ENCODE data around the gene SHISA9. TPM values are rescaled to one million over a fixed set of nuclear protein-coding genes. Genes with fewer than 3 reads are reported as not detected.

SHISA9 gene
- total RNA-seq, 1 experiment from 2014 or later: not detected

DNA sequence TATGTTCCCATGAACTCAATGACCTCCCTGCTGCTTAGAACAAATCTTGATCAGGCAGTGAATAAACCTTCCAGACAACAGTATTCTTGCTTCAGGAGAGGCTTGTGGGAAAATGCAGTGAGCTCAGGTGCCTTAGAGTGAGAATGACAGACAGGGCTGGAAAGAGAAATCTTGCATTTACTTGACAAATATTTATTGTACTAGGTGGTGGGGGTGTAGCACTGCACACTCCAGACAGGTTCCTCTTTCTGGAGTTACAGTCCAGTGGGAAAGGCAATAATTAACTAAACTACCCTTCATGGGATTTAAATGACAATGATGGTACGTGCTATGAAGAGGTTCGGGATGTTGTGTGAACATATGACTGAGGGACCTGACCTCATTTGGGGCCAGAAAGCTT, 182.9 kb downstream of the SHISA9 start:
- intact Hi-C loops (cut with micrococcal nuclease): no loop called here
- no TSS peak for BruUV-seq (replicated peaks)
- Histone ChIP-seq H3K4me1 (ENCODE audit: control insufficient read depth in 1 of 2, insufficient read depth in 2 of 2, low read length in 2 of 2) (no peaks in the 10 kb centered on the region), H3K4me3 (replicated peaks in 1 of 2; ENCODE audit: low read depth in 1 of 2, low read length in 2 of 2) (no peak overlapping the region), H3K9ac (ENCODE audit: low read length) (no peak overlapping the region), H3K9me2 (ENCODE audit: insufficient read depth) (no peaks in the 10 kb centered on the region), H3K9me3 (ENCODE audit: control insufficient read depth in 1 of 2, insufficient read depth in 1 of 2, low read depth in 1 of 2, low read length in 2 of 2) (no peaks in the 10 kb centered on the region; a peak in 1 of 4 replicates), H3K36me3 (ENCODE audit: control insufficient read depth in 1 of 2, insufficient read depth in 2 of 2, low read length in 2 of 2) (no peaks in the 10 kb centered on the region), H4K20me1 (ENCODE audit: insufficient read depth) (no peaks in the 10 kb centered on the region), H3K27me3 (ENCODE audit: insufficient read depth, low read length) (no peaks in the 10 kb centered on the region), H3K27ac (ENCODE audit: low read depth, low read length) (no peak overlapping the region), H3K79me2 (ENCODE audit: insufficient read depth, low read length) (no peaks in the 10 kb centered on the region), H3K4me2 (ENCODE audit: low read length) (no peak overlapping the region), H2AFZ (ENCODE audit: low read depth, low read length, poor library complexity, severe bottlenecking) (no peak overlapping the region)
- TF ChIP-seq, protein P1, sequence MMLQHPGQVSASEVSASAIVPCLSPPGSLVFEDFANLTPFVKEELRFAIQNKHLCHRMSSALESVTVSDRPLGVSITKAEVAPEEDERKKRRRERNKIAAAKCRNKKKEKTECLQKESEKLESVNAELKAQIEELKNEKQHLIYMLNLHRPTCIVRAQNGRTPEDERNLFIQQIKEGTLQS (IDR thresholded peaks at IDR 0.05): no peak
- DNase-seq (ENCODE audit: low read depth, low spot score): no peak
- RAD21 ChIA-PET (ENCODE audit: low non-redundant PET in 1 of 2, low total read pairs in 2 of 2, uncharacterized antibody in 2 of 2, unreplicated experiment in 2 of 2): no interaction called here
- CTCF ChIA-PET: no interaction called here
- ATAC-seq: no peak
- POLR2A ChIA-PET: no interaction called here

DNA sequence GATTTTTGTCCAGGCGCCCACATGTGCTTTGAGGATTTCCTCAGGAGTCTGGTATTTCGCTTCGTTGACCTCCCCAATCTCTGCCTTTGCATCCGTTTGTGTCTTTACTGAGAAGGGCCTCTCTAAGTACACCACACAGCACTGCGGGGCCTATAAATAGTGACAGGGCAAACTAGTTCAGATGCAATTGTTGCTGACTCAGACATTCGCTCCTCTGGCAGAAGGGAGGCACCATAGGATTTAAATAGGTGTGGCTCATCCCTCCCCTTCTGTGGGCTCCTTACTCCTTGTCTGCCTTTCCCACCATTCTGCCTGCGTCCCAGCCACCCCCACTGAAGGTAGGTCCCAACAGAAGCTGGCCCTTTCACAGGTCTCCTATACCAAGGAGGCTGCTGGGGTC, 192.3 kb downstream of the SHISA9 start:
- ChIA-PET RAD21 (ENCODE audit: low non-redundant PET in 1 of 2, low total read pairs in 2 of 2, uncharacterized antibody in 2 of 2, unreplicated experiment in 2 of 2) (no interaction called here), CTCF (no interaction called here), POLR2A (no interaction called here)
- DNase-seq (ENCODE audit: low read depth, low spot score) (no peak), ATAC-seq (no peak)
- H2AFZ ChIP-seq (ENCODE audit: low read depth, low read length, poor library complexity, severe bottlenecking): no peak overlapping the region
- H3K79me2 ChIP-seq (ENCODE audit: insufficient read depth, low read length): no peaks in the 10 kb centered on the region
- intact Hi-C loops (cut with micrococcal nuclease): no loop called here
- no peaks in the 10 kb centered on the region for H3K4me1 ChIP-seq (ENCODE audit: control insufficient read depth in 1 of 2, insufficient read depth in 2 of 2, low read length in 2 of 2)
- H3K4me3 ChIP-seq (replicated peaks in 1 of 2; ENCODE audit: low read depth in 1 of 2, low read length in 2 of 2): no peak overlapping the region
- H3K36me3 ChIP-seq (ENCODE audit: control insufficient read depth in 1 of 2, insufficient read depth in 2 of 2, low read length in 2 of 2): no peaks in the 10 kb centered on the region
- TF ChIP-seq CEBPB (IDR thresholded peaks at IDR 0.05; ENCODE audit: low read depth) (no peak), POLR2A (IDR thresholded peaks at IDR 0.05; ENCODE audit: borderline replicate concordance, extremely low read depth, insufficient read depth, insufficient read length) (no peak), ELF1 (IDR thresholded peaks at IDR 0.05; ENCODE audit: borderline replicate concordance, low read depth) (no peak), JUND (IDR thresholded peaks at IDR 0.05) (no peak), SIN3A (IDR thresholded peaks at IDR 0.05; ENCODE audit: low read depth) (no peak), FOSL1 (IDR thresholded peaks at IDR 0.05; ENCODE audit: low read depth) (no peak), CBX3 (IDR thresholded peaks at IDR 0.05; ENCODE audit: low read depth) (no peak), ZFX (IDR thresholded peaks at IDR 0.05) (no peak), SP1 (IDR thresholded peaks at IDR 0.05; ENCODE audit: low read depth) (no peak), TCF7L2 (IDR thresholded peaks at IDR 0.05; ENCODE audit: borderline replicate concordance, extremely low read depth, insufficient read depth, insufficient read length) (no peak), EGR1 (IDR thresholded peaks at IDR 0.05; ENCODE audit: low read depth) (no peak)
- TF ChIP-seq, protein P2, sequence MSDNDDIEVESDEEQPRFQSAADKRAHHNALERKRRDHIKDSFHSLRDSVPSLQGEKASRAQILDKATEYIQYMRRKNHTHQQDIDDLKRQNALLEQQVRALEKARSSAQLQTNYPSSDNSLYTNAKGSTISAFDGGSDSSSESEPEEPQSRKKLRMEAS (IDR thresholded peaks at IDR 0.05): no peak
- TF ChIP-seq, protein P3, sequence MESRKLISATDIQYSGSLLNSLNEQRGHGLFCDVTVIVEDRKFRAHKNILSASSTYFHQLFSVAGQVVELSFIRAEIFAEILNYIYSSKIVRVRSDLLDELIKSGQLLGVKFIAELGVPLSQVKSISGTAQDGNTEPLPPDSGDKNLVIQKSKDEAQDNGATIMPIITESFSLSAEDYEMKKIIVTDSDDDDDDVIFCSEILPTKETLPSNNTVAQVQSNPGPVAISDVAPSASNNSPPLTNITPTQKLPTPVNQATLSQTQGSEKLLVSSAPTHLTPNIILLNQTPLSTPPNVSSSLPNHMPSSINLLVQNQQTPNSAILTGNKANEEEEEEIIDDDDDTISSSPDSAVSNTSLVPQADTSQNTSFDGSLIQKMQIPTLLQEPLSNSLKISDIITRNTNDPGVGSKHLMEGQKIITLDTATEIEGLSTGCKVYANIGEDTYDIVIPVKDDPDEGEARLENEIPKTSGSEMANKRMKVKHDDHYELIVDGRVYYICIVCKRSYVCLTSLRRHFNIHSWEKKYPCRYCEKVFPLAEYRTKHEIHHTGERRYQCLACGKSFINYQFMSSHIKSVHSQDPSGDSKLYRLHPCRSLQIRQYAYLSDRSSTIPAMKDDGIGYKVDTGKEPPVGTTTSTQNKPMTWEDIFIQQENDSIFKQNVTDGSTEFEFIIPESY (IDR thresholded peaks at IDR 0.05; ENCODE audit: extremely low read depth, insufficient replicate concordance, low read length): no peak
- no peaks in the 10 kb centered on the region for H3K27me3 ChIP-seq (ENCODE audit: insufficient read depth, low read length)
- H3K9me2 ChIP-seq (ENCODE audit: insufficient read depth): no peaks in the 10 kb centered on the region
- no peaks in the 10 kb centered on the region for H4K20me1 ChIP-seq (ENCODE audit: insufficient read depth)
- no peak overlapping the region for H3K27ac ChIP-seq (ENCODE audit: low read depth, low read length)
- no peak overlapping the region for H3K4me2 ChIP-seq (ENCODE audit: low read length)
- no TSS peak for BruUV-seq (replicated peaks)
- H3K9ac ChIP-seq (ENCODE audit: low read length): no peak overlapping the region
- H3K9me3 ChIP-seq (ENCODE audit: control insufficient read depth in 1 of 2, insufficient read depth in 1 of 2, low read depth in 1 of 2, low read length in 2 of 2): no peaks in the 10 kb centered on the region
